Glutamatergic neuron (in vitro differentiated cells): Measurements from ENCODE around the gene AFF3. TPM values are rescaled to one million over a fixed set of nuclear protein-coding genes. Genes with fewer than 3 reads are reported as not detected.

Experiments used
- DNase-seq: peaks from one replicate; pipeline ENCODE4 v3.0.0; 2022
- H3K27ac Mint-ChIP-seq: one replicate; pipeline ENCODE4 v1.8.0; 2020; ENCODE audit warnings: mild to moderate bottlenecking, mixed read lengths, inconsistent platforms; ENCODE audit not compliant: unreplicated experiment
- H3K27me3 Mint-ChIP-seq: one replicate; pipeline ENCODE4 v1.8.0; 2020; ENCODE audit warnings: mild to moderate bottlenecking, moderate library complexity, mixed read lengths, inconsistent platforms; ENCODE audit not compliant: unreplicated experiment
- H3K36me3 Mint-ChIP-seq: one replicate; pipeline ENCODE4 v1.8.0; 2020; ENCODE audit warnings: mild to moderate bottlenecking, mixed read lengths, inconsistent platforms; ENCODE audit not compliant: unreplicated experiment
- H3K4me1 Mint-ChIP-seq: one replicate; pipeline ENCODE4 v1.8.0; 2020; ENCODE audit warnings: mild to moderate bottlenecking, low read depth, mixed read lengths, inconsistent platforms; ENCODE audit not compliant: unreplicated experiment
- H3K4me3 Mint-ChIP-seq: one replicate; pipeline ENCODE4 v1.8.0; 2020; ENCODE audit warnings: mild to moderate bottlenecking, mixed read lengths, inconsistent platforms; ENCODE audit not compliant: unreplicated experiment
- H3K9me3 Mint-ChIP-seq: one replicate; pipeline ENCODE4 v1.8.0; 2020; ENCODE audit warnings: mild to moderate bottlenecking, moderate library complexity, mixed read lengths, inconsistent platforms; ENCODE audit not compliant: unreplicated experiment
- CTCF ChIP-seq: fragments of 200-600 bp; sonication (generic); IDR thresholded peaks from one replicate; pipeline ENCODE4 v1.5.0; 2021; ENCODE audit not compliant: partially characterized antibody, unreplicated experiment
- total RNA-seq: library from RNA; stranded (reverse); fragmentation: NEBNext Ultra II Directional; extraction: Animal tissue kit (Norgen Biotek cat#: 25700); gene quantifications from one replicate; pipeline ENCODE4 v1.2.1, GENCODE V29; 2021; ENCODE audit not compliant: unreplicated experiment

AFF3 gene
- total RNA-seq, 1 donor from 2014 or later: 125 TPM

- H3K36me3 Mint-ChIP-seq: no peaks in the 10 kb centered on the region
- H3K9me3 Mint-ChIP-seq: peaks cover 16% of the 10 kb centered on the region
- DNase-seq: no peak
- peaks cover 82% of the 10 kb centered on the region for H3K4me1 Mint-ChIP-seq
- no peak for TF ChIP-seq CTCF
- H3K4me3 Mint-ChIP-seq: peak overlapping the region; percentile 82
- H3K27ac Mint-ChIP-seq: peak overlapping the region; percentile 99
- H3K27me3 Mint-ChIP-seq: peaks cover 5% of the 10 kb centered on the region
Observed at GRCh38 chr2:99880964-99881294, 261.5 kb downstream of the AFF3 start.

- Mint-ChIP-seq H3K4me1 (peaks cover 82% of the 10 kb centered on the region), H3K36me3 (no peaks in the 10 kb centered on the region), H3K27me3 (peaks cover 5% of the 10 kb centered on the region), H3K27ac (peak overlapping the region; percentile 99), H3K4me3 (peak overlapping the region; percentile 82), H3K9me3 (peaks cover 16% of the 10 kb centered on the region)
- no peak for TF ChIP-seq CTCF
- DNase-seq: peak; percentile 54
Observed at GRCh38 chr2:99880148-99880963, 262.0 kb downstream of the AFF3 start.

GRCh38 chr2:99879481-99879880, 262.9 kb downstream of the AFF3 start:
- Mint-ChIP-seq H3K9me3 (peaks cover 12% of the 10 kb centered on the region), H3K27ac (peak overlapping the region; percentile 99), H3K4me3 (no peak overlapping the region), H3K27me3 (peaks cover 5% of the 10 kb centered on the region), H3K36me3 (no peaks in the 10 kb centered on the region), H3K4me1 (peaks cover 78% of the 10 kb centered on the region)
- no peak for DNase-seq
- TF ChIP-seq CTCF: no peak

GRCh38 chr2:99878581-99879350, 263.6 kb downstream of the AFF3 start:
- no peak for DNase-seq
- peak overlapping the region; percentile 99 for H3K27ac Mint-ChIP-seq
- peaks cover 5% of the 10 kb centered on the region for H3K27me3 Mint-ChIP-seq
- no peak for TF ChIP-seq CTCF
- H3K36me3 Mint-ChIP-seq: no peaks in the 10 kb centered on the region
- H3K4me1 Mint-ChIP-seq: peaks cover 77% of the 10 kb centered on the region
- peaks cover 12% of the 10 kb centered on the region for H3K9me3 Mint-ChIP-seq
- H3K4me3 Mint-ChIP-seq: no peak overlapping the region

GRCh38 chr2:99877963-99878362, 264.4 kb downstream of the AFF3 start:
- Mint-ChIP-seq H3K9me3 (peaks cover 12% of the 10 kb centered on the region), H3K27me3 (peaks cover 5% of the 10 kb centered on the region), H3K4me3 (no peak overlapping the region), H3K4me1 (peaks cover 70% of the 10 kb centered on the region), H3K27ac (peak overlapping the region; percentile 25), H3K36me3 (no peaks in the 10 kb centered on the region)
- DNase-seq: no peak
- no peak for TF ChIP-seq CTCF
